Breast epithelium (tissue), 3 donors: ENCODE results near the gene PM20D1.

Source experiments
- POLR2A ChIP-seq: fragments of 450-650 bp; IDR thresholded peaks from one replicate; pipeline ENCODE4 v1.6.1; 2016; ENCODE audit warnings: antibody characterized with exemption, mild to moderate bottlenecking, moderate library complexity
- POLR2AphosphoS5 ChIP-seq, 3 donors: sonication (generic); formaldehyde crosslinking; IDR thresholded peaks; one replicate each; pipeline ENCODE4 v1.6.1; 2017; ENCODE audit warnings: antibody characterized with exemption in 3 of 3
- TF ChIP-seq, protein P1 (sequence below), 3 donors: fragments of 450-650 bp; IDR thresholded peaks; one replicate each; pipeline ENCODE4 v1.5.1; 2016 to 2017; ENCODE audit warnings: antibody characterized with exemption in 3 of 3, mild to moderate bottlenecking in 3 of 3, moderate library complexity in 3 of 3

DNA sequence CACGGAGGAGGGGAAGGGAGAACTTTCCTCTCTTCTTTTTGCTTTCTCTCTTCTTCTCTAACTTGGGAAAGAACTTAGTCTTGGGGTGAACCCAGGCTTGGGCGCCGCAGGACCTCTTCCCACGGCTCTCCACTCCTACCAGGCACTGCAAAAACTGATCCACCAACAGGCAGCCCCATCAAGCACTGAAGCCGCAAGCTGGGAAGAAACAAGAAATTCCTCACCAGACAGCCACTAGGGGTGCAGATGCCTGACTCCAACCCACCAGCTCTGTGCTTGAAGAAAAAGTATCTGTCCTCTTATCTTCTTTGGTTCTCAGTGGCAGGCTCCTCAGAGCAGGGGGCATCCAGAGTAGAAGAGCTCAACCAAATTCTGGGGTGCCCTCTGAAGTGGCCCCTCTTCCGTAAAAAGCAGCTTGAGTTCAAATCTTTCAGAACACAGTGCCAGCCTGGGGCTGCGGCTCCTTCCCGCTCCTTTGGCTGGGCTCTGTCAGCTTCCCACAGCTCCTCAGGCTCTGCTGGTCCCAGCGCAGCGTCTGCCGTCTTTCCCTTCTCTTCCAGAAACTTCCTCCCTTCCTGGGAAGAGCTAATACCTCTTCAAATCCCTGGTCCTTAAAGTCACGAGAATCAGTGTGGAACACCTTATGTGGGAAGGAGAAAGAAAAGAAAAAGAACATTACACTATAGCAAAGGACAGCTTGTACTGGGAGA, 39.3 kb downstream of the PM20D1 start:
- TF ChIP-seq, protein P1, sequence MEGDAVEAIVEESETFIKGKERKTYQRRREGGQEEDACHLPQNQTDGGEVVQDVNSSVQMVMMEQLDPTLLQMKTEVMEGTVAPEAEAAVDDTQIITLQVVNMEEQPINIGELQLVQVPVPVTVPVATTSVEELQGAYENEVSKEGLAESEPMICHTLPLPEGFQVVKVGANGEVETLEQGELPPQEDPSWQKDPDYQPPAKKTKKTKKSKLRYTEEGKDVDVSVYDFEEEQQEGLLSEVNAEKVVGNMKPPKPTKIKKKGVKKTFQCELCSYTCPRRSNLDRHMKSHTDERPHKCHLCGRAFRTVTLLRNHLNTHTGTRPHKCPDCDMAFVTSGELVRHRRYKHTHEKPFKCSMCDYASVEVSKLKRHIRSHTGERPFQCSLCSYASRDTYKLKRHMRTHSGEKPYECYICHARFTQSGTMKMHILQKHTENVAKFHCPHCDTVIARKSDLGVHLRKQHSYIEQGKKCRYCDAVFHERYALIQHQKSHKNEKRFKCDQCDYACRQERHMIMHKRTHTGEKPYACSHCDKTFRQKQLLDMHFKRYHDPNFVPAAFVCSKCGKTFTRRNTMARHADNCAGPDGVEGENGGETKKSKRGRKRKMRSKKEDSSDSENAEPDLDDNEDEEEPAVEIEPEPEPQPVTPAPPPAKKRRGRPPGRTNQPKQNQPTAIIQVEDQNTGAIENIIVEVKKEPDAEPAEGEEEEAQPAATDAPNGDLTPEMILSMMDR (IDR thresholded peaks at IDR 0.05), result peak in 1 of 3 donors; percentile 18
- TF ChIP-seq POLR2AphosphoS5 (IDR thresholded peaks at IDR 0.05) (no peak), POLR2A (no peak)
